ENCODE measurements around the gene IER3.
"Not testable (repeated sequence)": the region's sequence is repeated elsewhere in the genome, so short reads cannot be mapped to it uniquely, and the experiment has no call there.

The IER3 gene

DNA sequence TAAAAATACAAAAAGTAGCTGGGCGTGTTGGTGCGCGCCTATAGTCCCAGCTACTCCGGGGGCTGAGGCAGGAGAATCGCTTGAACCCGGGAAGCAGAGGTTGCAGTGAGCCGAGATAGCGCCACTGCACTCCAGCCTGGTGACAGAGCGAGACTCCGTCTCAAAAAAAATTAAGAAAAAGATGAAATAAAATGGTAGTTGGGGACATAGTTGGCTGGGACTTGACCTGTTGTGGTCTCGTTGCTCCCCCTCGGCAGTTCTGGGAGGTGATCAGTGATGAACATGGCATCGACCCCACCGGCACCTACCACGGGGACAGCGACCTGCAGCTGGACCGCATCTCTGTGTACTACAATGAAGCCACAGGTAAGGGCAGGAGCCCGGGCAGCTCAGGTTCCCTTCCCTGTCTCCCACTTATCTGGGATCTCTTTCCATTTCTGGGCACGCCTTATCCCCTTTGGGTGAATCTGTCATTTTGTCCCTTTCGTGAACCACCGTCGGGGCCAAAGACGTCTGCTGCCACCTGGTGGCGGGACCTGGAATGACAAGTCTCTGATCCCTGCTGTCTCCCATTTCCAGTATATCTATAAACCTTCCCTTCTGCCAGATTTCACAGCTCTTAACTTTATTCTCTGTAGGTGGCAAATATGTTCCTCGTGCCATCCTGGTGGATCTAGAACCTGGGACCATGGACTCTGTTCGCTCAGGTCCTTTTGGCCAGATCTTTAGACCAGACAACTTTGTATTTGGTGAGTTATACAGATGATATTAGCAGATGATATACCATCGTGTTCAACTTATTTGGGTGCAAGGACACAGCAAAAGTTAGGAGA lies 21.9 kb downstream of the IER3 start:
- DNase-seq: peak; percentile 80

GRCh38 chr6:30722025-30722279 lies 22.4 kb downstream of the IER3 start:
- not testable (repeated sequence) for DNase-seq

- DNase-seq: peak; percentile 92
These were observed 22.9 kb downstream of the IER3 start for GRCh38 chr6:30721198-30722024.

- DNase-seq: peak; percentile 35
These were observed 23.6 kb downstream of the IER3 start for GRCh38 chr6:30720738-30721197.

DNA sequence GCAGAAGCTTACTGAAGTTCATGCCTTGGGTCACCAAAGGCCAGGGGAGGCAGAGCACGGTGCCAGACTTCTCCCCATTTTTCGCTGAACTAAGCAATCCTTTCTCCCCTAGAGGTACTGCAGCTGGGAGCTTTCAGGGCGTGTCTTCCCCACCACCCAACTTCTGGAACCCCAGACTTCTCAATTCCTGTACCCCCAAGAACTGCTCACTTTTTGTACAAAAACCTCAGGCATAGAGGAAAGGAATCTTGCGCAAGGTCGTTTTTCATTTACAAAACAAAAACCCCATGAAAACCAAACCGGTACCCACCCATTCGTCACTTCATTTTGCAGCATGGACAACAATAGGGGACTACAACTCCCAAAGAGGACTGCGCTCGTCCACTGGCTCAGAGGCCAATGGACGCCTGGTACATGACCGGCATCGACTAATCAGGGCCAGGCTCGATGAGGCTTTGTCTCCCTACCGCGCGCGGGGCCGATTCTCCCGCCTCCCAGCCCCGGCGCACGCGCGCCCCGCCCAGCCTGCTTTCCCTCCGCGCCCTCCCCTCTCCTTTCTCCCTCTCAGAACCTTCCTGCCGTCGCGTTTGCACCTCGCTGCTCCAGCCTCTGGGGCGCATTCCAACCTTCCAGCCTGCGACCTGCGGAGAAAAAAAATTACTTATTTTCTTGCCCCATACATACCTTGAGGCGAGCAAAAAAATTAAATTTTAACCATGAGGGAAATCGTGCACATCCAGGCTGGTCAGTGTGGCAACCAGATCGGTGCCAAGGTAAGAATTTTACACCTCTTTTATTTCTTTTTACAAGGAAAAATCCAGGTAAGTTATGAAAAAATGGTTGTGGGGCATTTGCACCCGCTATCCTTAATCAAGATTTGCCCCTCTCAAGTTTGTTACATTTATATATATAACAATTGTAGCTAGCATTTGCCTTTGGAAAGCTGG lies 24.3 kb downstream of the IER3 start, which contains the start of gene TUBB:
TUBB (plus strand) TSS at position 562 of the 947 bp plus-strand sequence; CDS start at position 717, 155 bp downstream.
- peak; percentile 94 for DNase-seq

DNA sequence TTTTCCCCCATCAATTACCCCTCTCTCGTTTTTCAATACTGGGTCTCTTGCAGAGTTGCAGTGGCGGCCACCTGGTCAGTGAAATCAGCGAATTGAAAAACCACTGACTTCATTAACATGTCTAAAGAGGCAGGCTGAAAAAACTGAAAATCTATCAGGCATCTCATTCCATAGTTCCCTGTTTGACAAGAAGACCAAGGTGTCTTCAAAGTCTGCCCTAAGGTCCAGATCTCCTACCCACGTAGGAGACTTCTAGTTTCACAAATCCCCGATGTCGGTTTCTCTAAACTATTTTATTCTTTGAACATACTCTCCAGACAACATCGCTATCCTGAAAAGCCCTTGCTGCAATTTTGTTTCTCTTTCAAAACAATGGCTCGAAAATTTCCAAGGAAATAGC lies 25.0 kb downstream of the IER3 start:
- DNase-seq: no peak

GRCh38 chr6:30717845-30718720 lies 26.3 kb downstream of the IER3 start:
- DNase-seq: not testable (repeated sequence)

DNA sequence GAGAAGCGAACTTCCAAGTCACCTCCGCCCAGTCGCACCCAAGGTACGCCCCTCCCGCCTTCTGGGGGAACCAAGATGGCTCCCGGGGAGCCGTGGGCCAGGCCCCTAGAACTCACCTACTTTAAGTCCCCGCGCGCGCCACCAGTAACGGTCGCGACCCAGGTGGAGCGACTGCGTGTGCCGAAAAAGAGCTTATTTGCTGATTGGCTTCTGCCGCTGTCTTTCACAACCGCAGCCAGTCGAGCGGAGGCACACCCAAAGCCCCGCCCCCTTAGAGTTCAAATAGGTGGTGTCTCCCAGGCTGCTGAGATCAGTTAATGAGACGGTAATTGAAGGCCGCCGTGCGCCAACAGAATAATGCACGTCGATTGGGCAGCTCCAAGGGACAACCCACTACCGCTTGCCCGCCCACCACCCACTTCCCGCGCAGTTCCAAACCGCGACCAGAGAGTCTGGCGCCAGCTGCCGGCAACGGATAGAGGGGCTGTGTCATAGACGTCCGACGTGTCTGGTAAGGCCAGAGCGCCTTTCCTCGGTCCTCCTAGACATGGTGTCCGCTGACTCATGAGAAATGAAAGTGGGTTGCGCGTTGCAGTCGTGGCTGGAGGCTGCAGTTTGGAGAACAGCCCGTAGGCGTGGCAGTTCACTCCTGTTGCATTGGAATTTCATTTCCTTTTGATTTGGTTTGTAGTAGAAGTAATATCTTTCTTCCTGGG lies 27.1 kb downstream of the IER3 start, which contains the start of gene MDC1:
MDC1 (minus strand) TSS at position 153 of the 716 bp plus-strand sequence. CDS start 2,106 bp downstream, outside the sequence.
- peak; percentile 98 for DNase-seq

DNA sequence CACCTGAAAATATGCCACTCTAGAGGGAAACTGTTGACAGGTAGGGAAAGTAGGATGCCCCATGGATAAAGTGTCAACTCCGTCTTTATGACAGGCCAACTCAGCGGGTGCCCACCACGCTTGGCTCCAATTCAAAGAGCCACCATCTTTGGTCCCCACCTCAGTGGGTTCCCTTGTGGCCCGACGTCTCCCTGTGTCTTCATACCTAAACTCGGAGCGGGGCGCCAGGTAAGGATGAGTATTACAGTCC lies 27.5 kb downstream of the IER3 start:
- no peak for DNase-seq

GRCh38 chr6:30714263-30714662 lies 30.1 kb downstream of the IER3 start:
- no peak for DNase-seq

DNA sequence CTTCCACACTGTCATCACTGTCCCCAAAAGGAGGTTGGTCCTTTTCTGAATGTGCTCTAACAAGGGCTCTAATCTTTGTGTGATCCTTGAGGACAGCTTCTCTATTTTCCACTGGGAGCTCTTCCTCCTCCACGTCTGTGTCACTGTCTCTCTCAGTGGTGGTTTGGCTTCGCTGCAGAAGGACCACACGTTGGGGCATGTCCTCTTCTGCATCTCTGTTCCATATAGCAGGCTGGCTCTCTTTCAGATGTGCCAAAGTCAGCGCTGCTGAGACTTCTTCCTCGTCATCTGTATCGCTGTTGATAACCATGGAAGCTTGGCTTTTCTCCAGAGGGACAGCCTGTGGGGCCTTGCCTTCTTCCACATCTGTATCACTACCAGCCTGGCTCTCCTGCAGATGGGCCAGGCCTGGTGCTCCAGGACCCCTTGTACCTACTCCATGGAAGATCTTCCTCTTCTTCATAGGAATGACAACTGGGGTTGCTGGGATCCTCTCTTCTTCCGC lies 31.9 kb downstream of the IER3 start:
- DNase-seq: no peak

GRCh38 chr6:30711758-30712380 lies 32.5 kb downstream of the IER3 start:
- DNase-seq: no peak

DNA sequence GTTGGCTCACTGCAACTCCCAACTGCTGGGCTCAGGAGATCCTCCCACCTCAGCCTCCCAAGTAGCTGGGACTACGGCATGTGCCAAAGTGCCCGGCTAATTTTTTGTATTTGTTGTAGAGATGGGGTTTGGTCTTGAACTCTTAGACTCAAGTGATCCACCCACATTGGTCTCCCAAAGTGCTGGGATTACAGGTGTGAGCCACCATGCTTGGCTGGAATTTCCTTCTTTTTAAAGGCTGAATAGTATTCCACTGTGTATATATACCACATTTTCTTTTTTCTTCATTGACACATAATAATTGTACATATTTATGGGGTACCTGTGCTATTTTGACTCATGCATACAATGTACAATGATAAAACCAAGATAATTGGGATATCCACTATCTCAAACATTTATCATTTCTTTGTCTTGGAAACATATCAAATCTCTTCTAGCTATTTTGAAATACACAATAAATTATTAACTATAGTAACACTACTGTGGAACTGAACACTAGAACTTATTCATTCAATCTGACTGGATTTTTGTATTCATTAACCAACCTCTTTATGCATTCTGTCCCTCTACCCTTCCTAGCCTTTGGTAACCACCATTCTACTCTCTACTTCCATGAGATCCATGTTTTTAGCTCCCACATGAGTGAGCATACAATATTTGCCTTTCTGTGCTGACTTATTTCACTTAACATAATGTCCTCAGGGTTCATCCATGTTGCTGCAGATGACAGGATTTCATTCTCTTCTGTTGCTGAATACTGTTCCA lies 35.1 kb downstream of the IER3 start:
- DNase-seq: no peak

- no peak for DNase-seq
These were observed 37.0 kb downstream of the IER3 start for GRCh38 chr6:30707281-30707850.

DNA sequence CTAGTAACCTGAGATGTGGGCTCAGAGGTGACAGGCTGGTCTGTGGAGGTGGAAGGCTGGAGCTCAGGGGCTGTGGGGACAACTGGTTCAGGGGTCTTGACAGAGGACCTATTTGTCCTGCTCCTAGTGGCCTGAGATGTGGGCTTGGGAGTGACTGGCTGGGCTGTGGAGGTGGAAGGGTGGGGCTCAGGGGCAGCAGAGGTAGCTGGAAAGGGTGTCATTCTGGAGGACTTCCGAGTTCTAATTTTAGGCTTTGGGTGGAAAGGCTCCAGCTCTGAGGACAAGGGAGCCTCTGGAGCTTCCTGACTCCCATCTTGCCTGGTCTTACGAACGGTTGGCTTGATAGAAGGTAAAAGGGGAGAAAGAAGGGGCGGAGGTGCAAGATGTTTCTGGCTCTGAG lies 38.7 kb downstream of the IER3 start:
- no peak for DNase-seq

DNA sequence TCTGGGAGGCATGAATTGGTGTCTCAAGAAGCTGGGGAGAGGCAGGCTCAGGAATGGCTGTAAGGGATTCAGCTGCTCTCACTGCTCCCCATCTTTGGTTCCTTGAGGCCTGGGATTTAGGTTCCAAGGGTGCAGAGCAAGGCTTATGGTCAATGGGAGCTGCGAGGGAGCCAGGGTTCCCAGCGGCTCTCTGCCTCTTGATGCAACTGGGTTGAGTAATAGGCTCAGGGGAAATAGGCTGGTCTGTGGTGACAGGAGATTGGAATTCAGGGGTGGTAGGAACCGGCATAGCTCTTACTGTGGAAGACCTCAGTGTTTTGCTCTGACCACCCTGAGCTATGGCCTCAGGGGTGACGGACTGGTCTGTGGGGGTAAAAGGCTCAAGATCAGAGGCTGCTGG lies 40.5 kb downstream of the IER3 start:
- DNase-seq: no peak

- no peak for DNase-seq
These were observed 41.3 kb downstream of the IER3 start for GRCh38 chr6:30703011-30703410.

DNA sequence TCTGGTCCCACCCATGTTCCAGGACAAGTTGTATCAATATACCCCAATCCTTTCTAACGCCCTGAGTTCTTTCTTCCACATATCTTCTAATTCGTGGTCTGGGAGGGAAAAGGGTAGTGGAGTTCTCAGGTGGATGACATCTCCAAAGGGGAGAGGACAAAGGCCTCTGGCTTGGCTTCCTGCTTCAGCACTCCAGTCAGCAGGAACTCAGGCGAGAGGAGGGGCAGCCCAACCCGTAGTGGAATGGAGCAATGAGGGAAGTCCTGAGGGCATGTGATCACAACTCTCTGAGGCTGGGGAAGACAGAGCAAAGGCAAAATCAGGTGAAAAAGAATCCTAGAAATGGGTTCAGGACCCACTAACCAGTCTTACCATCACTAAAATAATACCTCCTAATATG lies 44.0 kb downstream of the IER3 start:
- no peak for DNase-seq

GRCh38 chr6:30696432-30696831 lies 47.9 kb downstream of the IER3 start:
- DNase-seq: no peak
